GM20000 (cell line): ENCODE data around the gene TTC39A.

ENCODE experiments used
- DNase-seq: peaks from one replicate; pipeline ENCODE4 v3.0.0; 2012; ENCODE audit warnings: low spot score
- CTCF ChIP-seq: IDR thresholded peaks from 2 replicates; pipeline ENCODE4 v1.5.1; 2012; ENCODE audit warnings: mild to moderate bottlenecking, control low read depth; ENCODE audit errors: extremely low read depth, missing control alignments

Gene TTC39A

DNA sequence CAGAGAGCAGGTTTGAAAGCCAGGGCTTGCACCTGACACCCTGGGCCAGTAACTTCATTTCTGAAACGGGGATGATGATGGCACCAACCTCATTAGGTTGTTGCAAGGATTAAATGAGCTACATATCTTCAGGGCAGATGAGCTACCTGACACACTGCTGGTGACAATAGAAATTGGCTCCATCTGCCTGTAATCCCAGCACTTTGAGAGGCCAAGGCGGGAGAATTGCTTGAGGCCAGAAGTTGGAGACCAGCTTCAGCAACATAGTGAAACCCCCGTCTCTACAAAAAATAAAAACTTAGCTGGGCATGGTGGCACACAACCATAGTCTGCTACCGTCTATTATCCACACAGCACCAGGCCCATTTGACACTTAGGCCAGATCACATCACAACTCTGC is 6.3 kb upstream of the TTC39A start:
- no peak for TF ChIP-seq CTCF
- DNase-seq = no peak

GRCh38 chr1:51336004-51336403 is 5.6 kb upstream of the TTC39A start:
- TF ChIP-seq CTCF = no peak
- DNase-seq = no peak

GRCh38 chr1:51331206-51332100 is 1.1 kb upstream of the TTC39A start:
- TF ChIP-seq CTCF = no peak
- DNase-seq = peak; percentile 79

DNA sequence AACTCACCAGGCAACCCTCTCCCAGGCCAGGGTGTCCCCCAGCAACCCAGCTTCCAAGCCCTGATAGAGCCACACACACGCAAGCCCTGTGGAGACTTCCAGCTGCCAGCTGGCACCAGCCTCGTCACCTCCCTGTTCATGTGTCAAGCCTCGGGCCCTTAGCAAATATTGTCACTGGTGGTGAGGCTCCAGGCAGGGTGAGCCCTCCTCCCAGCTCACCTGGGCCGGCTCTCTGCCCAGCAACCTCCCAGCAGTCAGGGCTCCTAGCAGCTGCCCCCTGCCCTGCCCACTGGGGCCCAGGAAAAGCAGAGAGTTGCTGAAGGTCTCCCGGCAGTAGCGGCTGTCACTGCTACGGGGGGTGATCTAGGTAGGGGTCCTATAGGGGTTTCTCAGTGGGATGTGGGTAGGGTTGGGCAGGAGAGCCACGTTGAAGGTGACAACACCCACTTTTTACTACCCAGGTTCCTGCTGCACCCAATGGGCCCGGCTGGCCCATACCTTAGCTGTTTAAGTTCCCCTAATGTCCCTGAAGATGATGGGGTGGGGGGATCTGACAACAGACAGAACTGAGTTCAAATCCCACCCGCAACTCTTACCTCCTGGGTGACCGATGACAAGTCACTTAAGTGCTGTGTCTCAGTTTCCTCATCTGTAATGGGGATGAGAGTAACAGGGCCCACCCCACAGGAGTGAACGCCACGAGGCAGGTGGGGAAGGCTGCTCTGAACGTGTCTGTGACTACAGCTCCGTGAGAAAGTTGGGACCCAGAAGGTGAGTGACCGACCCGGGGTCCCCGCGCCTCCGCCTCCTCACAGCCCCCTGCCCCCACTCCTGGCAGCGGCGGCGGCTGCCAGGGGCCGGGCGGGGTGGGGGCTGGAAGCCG is 678 bp downstream of the TTC39A start:
- peak; percentile 38 for DNase-seq
- no peak for TF ChIP-seq CTCF

- no peak for TF ChIP-seq CTCF
- no peak for DNase-seq
These were observed 1.4 kb downstream of the TTC39A start for GRCh38 chr1:51328926-51329325.

DNA sequence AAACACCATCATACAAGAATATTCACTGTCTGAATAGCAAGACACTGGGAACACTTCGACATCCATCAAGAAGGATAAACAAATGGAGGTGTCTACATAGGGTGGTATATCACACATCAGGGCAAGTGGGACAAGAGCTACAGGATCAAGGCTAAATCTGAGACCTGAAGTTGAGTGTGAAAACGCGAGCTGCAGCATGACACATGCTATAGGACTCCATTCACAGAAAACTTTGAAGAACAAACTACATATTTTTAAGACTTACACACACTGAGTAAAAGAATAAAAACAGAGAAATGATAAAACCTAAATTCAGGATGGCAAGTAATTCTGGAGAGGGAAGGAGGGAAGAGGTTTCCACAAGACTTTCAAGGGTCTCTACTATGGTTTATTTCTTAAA is 2.1 kb downstream of the TTC39A start:
- TF ChIP-seq CTCF = no peak

DNA sequence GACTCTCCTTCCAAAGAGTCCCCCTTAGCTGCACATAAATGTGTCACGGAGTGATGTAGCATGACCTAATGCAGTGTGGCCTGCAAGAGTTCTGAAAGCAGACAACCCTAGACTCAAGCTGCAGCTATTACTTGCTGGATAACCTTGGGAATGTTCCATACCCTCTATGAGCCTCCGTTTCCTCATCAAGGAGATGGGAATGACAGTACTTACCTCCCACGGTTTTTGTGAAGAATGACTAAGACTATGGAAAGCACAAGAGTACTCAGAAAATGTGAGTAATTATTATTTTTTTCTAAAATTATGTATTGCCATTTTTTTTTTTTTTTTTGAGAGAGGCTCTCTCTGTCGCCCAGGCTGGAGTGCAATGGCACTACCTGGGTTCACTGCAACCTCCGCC is 3.0 kb downstream of the TTC39A start:
- DNase-seq = no peak

More for the DNA sequence above, 2.1 kb downstream of the TTC39A start:
- DNase-seq = no peak

More for the DNA sequence above, 3.0 kb downstream of the TTC39A start:
- no peak for TF ChIP-seq CTCF
